COLO668 (cell line): Measurements from ENCODE around the gene GPR173.

ENCODE experiments used
- DNase-seq: peaks from one replicate; lab custom pipeline; 2025; ENCODE audit not compliant: unreplicated experiment; lab: John Stamatoyannopoulos, UW

Gene GPR173

GRCh38 chrX:53048169-53049126, at the start of gene GPR173:
TSS of gene GPR173 (plus strand) at chrX:53048789. CDS start at chrX:53076622, 27,833 bp downstream.
- peak; percentile 23 for DNase-seq

GRCh38 chrX:53000447-53001135, 48.0 kb upstream of the GPR173 start:
- DNase-seq: no peak

- DNase-seq: no peak
Observed at GRCh38 chrX:53001958-53002357, 46.6 kb upstream of the GPR173 start.

GRCh38 chrX:53003111-53003510, 45.5 kb upstream of the GPR173 start:
- DNase-seq: no peak

GRCh38 chrX:53004038-53004437, 44.6 kb upstream of the GPR173 start:
- DNase-seq: no peak

DNA sequence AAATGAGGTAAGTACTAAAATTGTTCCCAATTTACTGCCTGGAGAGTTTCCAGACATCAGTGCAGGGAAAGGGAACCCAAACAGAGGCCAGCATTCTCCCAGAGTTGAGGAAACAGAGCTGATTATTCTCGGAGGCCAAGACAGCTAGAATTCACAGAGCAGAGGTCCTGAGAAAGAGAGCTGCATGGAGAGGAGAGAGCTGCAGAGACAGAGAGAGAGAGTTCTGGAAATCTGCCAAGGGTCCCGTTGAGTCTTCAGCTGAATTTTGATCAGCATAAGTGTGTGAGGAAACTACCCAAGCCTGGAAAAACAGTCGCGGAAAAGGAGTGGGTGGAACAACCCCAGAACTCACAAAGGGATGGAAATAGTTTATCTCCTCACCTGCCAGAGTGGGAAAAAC, 43.8 kb upstream of the GPR173 start:
- DNase-seq: no peak

DNA sequence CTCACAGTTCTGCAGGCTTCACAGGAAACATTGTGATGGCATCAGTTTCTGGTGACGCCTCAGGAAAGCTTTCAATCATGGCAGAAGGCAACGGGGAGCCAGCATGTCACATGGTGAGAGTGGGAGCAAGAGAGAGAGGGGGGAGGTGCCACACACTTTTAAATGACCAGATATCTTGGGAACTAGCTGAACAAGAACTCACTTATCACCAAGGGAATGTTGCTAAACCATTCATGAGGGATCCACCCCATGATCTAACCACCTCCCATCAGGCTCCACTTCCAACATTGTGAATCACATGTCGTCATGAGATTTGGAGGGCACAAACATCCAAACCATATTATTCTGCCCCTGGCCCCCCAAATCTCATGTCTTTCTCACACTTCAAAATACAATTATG, 43.3 kb upstream of the GPR173 start:
- no peak for DNase-seq

GRCh38 chrX:53009032-53009431, 39.6 kb upstream of the GPR173 start:
- DNase-seq: no peak

GRCh38 chrX:53013291-53013690, 35.3 kb upstream of the GPR173 start:
- no peak for DNase-seq

GRCh38 chrX:53018627-53019026, 30.0 kb upstream of the GPR173 start:
- no peak for DNase-seq

- no peak for DNase-seq
Observed at GRCh38 chrX:53022381-53022780, 26.2 kb upstream of the GPR173 start.

- no peak for DNase-seq
Observed at GRCh38 chrX:53028678-53029077, 19.9 kb upstream of the GPR173 start.

DNA sequence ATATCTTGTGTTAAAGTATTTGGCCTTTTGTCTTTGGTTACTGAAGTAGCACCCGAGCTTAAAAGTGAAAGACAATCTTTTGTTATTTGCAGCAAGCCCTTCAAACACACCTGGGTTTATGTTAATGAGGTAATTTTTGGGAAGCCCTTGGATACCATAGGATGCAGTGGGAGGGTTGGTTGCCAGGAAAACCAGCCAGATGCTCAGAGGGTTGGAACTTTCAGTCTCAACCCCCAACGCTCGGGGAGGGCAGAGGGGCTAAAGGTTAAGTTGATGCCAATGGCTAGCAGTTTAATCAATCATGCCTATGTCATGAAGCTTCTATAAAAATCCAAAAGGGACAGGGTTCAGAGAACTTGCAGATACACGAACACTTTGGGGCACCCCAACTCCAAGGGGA, 17.2 kb upstream of the GPR173 start:
- DNase-seq: no peak

GRCh38 chrX:53036149-53036548, 12.4 kb upstream of the GPR173 start:
- DNase-seq: no peak

- no peak for DNase-seq
Observed at GRCh38 chrX:53039236-53039635, 9.4 kb upstream of the GPR173 start.

GRCh38 chrX:53044995-53045394, 3.6 kb upstream of the GPR173 start:
- no peak for DNase-seq

DNA sequence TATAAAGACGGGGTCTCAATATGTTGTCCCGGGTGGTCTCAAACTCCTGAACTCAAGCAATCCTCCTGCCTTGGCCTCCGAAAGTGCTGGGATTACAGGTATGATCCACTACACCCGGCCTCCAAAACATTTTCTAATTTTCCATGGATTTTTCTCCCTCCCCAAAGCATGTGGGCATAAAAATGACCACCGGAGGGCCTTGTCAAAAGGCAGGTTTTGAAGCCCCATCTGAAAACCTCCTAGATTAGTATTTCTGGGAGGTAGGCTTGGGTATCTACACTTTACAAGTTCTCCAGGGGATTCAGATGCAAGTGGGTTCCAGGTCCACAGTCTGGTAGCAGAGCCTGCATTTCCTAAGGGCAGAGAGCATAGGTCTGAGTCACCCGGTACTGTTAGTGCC, 1.4 kb upstream of the GPR173 start:
- no peak for DNase-seq

- no peak for DNase-seq
Observed at GRCh38 chrX:53049127-53049517, 533 bp downstream of the GPR173 start.

GRCh38 chrX:53050841-53051240, 2.3 kb downstream of the GPR173 start:
- no peak for DNase-seq

DNA sequence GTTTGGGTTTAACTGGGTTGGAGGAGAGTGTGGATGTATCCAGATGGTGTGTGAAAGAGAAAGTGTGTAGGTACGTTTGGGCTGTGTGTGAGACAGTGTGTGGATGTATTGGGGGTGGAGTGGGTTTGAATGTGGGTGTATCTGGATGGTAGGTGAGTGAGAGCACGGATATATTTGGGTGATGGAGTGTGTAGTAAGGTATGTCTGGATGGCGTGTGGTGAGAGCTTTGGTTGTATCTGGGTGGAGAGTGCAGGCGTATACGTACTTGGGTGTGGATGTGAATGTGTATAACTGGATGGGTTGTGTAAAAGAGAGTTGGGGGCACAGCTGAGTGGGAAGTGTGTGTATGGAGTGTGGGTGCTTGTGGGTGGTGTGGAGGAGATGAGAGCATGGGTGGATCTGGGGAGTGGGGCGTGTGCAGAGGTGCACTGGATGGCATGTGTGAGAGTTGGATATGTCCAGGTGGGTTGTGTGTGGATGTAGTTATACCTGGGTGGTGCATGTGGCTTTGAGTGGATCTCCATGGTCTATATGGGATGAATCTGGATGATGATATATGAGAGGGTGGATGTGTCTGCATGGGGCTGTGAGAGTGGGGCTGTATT, 6.8 kb downstream of the GPR173 start:
- DNase-seq: no peak

DNA sequence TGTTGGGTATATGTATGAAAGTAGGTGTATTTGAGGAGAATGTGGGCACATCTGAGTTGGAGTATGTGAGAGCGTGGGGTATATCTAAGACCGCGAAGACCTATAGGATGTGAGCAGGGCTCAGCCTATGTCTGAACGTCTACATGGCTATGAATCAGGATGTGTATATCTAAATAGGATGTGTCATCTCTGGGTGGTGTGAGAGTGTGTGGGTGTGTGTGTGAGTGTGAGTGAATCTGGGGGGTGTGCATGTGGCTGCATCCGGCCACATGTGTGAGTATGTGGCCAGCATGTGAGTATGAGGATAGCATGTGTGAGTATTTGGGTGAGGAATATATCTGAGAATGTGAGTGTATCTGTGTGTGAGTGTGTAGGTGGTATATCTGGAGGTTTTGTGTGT, 7.7 kb downstream of the GPR173 start:
- no peak for DNase-seq

- no peak for DNase-seq
Observed at GRCh38 chrX:53065104-53065503, 16.5 kb downstream of the GPR173 start.
